SK-N-SH (cell line): ENCODE measurements around the gene TYW1B. TPM values are rescaled to one million over a fixed set of nuclear protein-coding genes. Genes with fewer than 3 reads are reported as not detected.
"Not testable (repeated sequence)": the region's sequence is repeated elsewhere in the genome, so short reads cannot be mapped to it uniquely, and the experiment has no call there.

ENCODE experiments used
- CTCF ChIA-PET: fragments of 300-600, 350-600 bp; formaldehyde crosslinking; extraction: SDS; loops from one replicate; lab custom pipeline; 2021; lab: Yijun Ruan, JAX
- POLR2A ChIA-PET: fragments of 350-600 bp; sonication (Branson Sonifier 250); formaldehyde crosslinking; extraction: SDS; loops from one replicate; lab custom pipeline; 2020; ENCODE audit warnings: antibody characterized with exemption, inconsistent platforms; lab: Yijun Ruan, JAX
- DNase-seq: peaks from one replicate; pipeline ENCODE4 v3.0.0; 2012
- H2AFZ ChIP-seq: fragments of 200-600 bp; sonication (generic); 2 replicates; pipeline ENCODE4 v1.8.1; 2016; ENCODE audit warnings: antibody characterized with exemption, mild to moderate bottlenecking, low read depth
- H3F3A ChIP-seq: fragments of 200-600 bp; sonication (generic); replicated peaks from 2 replicates; pipeline ENCODE3; 2016; ENCODE audit warnings: antibody characterized with exemption, mild to moderate bottlenecking; ENCODE audit not compliant: insufficient read depth
- H3K27ac ChIP-seq, 2 experiments: fragments of 200-500 bp in 1 of 2; fragments of 200-600 bp in 1 of 2; sonication (Bioruptor generic) in 1 of 2; sonication (generic), shearing (Covaris generic) in 1 of 2; 2 replicates each; pipeline versions ENCODE4 v1.5.1 to v1.6.1; 2014 to 2016; ENCODE audit warnings: low read depth in 2 of 2, inconsistent platforms in 1 of 2, low read length in 1 of 2, mild to moderate bottlenecking in 1 of 2, mixed read lengths in 1 of 2
- H3K27me3 ChIP-seq: fragments of 200-600 bp; sonication (generic), shearing (Covaris generic); 2 replicates; pipeline ENCODE4 v1.6.1; 2016; ENCODE audit warnings: mixed run types; ENCODE audit not compliant: insufficient read depth
- H3K36me3 ChIP-seq, 2 experiments: fragments of 200-500 bp in 1 of 2; fragments of 200-600 bp in 1 of 2; sonication (Bioruptor generic) in 1 of 2; sonication (generic) in 1 of 2; replicated peaks in 1 of 2; 2 replicates each; pipeline versions ENCODE3 to v1.5.1; 2014 to 2016; ENCODE audit warnings: low read length in 1 of 2, mild to moderate bottlenecking in 1 of 2; ENCODE audit not compliant: insufficient read depth in 2 of 2, control insufficient read depth in 1 of 2
- H3K4me1 ChIP-seq, 2 experiments: fragments of 200-500 bp in 1 of 2; fragments of 200-600 bp in 1 of 2; sonication (Bioruptor generic) in 1 of 2; sonication (generic), shearing (Covaris generic) in 1 of 2; 2 replicates each; pipeline versions ENCODE4 v1.5.1 to v1.6.1; 2014 to 2016; ENCODE audit warnings: low read depth in 1 of 2, low read length in 1 of 2, mixed run types in 1 of 2; ENCODE audit not compliant: insufficient read depth in 2 of 2, control insufficient read depth in 1 of 2
- H3K4me2 ChIP-seq: fragments of 200-600 bp; sonication (generic), shearing (Covaris generic); 2 replicates; pipeline ENCODE4 v1.6.1; 2017; ENCODE audit warnings: mixed run types
- H3K4me3 ChIP-seq, 2 experiments: fragments of 200-500 bp in 1 of 2; fragments of 200-600 bp in 1 of 2; sonication (Bioruptor generic) in 1 of 2; sonication (generic), shearing (Covaris generic) in 1 of 2; 2 replicates each; pipeline versions ENCODE4 v1.5.1 to v1.8.1; 2014 to 2016; ENCODE audit warnings: low read depth in 2 of 2, inconsistent platforms in 1 of 2, low read length in 1 of 2, mild to moderate bottlenecking in 1 of 2, mixed read lengths in 1 of 2, moderate library complexity in 1 of 2
- H3K79me2 ChIP-seq: fragments of 200-600 bp; sonication (generic); 2 replicates; pipeline ENCODE4 v1.8.1; 2017; ENCODE audit warnings: mild to moderate bottlenecking; ENCODE audit not compliant: insufficient read depth
- H3K9ac ChIP-seq: fragments of 200-600 bp; sonication (generic); 2 replicates; pipeline ENCODE4 v1.6.1; 2017; ENCODE audit warnings: mixed run types
- H3K9me2 ChIP-seq: fragments of 200-600 bp; sonication (generic); 2 replicates; pipeline ENCODE4 v1.6.1; 2017; ENCODE audit warnings: mixed run types
- H3K9me3 ChIP-seq: fragments of 200-600 bp; sonication (generic); 2 replicates; pipeline ENCODE4 v1.6.1; 2017; ENCODE audit warnings: mixed run types, mild to moderate bottlenecking, moderate library complexity
- H4K20me1 ChIP-seq: fragments of 200-600 bp; sonication (generic); 2 replicates; pipeline ENCODE4 v1.6.1; 2017; ENCODE audit warnings: mild to moderate bottlenecking, mixed run types; ENCODE audit not compliant: insufficient read depth
- EZH2phosphoT487 ChIP-seq: fragments of 200-600 bp; sonication (generic); IDR thresholded peaks from 2 replicates; pipeline ENCODE4 v1.6.1; 2017; ENCODE audit warnings: low read depth, mixed run types, mild to moderate bottlenecking, antibody characterized with exemption, moderate library complexity, borderline replicate concordance
- GABPA ChIP-seq: IDR thresholded peaks from 2 replicates; pipeline ENCODE4 v1.4.0; 2012; ENCODE audit warnings: low read depth, mild to moderate bottlenecking
- NFIC ChIP-seq: IDR thresholded peaks from 2 replicates; pipeline ENCODE4 v1.4.0; 2012; ENCODE audit warnings: borderline replicate concordance
- POLR2AphosphoS5 ChIP-seq: IDR thresholded peaks from 2 replicates; pipeline ENCODE4 v1.6.1; 2012; ENCODE audit warnings: low read depth, low read length
- WGBS: methylation state at CpG from one replicate; pipeline ENCODE4 v1.1.6; 2017; ENCODE audit warnings: low lambda C conversion rate; 5-methylcytosine and 5-hydroxymethylcytosine counted together
- polyA plus RNA-seq, 3 experiments: library from polyadenylated mRNA; depleted of rRNA; stranded (reverse); fragments of >200 nt; gene quantifications; 2 replicates each; pipeline ENCODE4 v1.2.3, GENCODE V29; 2012
- small RNA-seq, 7 experiments: library from RNA; depleted of rRNA; stranded (forward); fragments of <200 nt; gene quantifications; one replicate each; pipeline ENCODE3, GENCODE V24; 2012
- TF ChIP-seq, protein P1 (sequence below): IDR thresholded peaks from 2 replicates; pipeline ENCODE4 v1.4.0; 2012; ENCODE audit warnings: low read depth
- TF ChIP-seq, protein P2 (sequence below): IDR thresholded peaks from 2 replicates; pipeline ENCODE4 v1.4.0; 2012; ENCODE audit warnings: low read depth, borderline replicate concordance

TYW1B gene
- polyA plus RNA-seq, 1 of the 3 experiments (the other 2 are of a cell fraction): 1.4 TPM

DNA sequence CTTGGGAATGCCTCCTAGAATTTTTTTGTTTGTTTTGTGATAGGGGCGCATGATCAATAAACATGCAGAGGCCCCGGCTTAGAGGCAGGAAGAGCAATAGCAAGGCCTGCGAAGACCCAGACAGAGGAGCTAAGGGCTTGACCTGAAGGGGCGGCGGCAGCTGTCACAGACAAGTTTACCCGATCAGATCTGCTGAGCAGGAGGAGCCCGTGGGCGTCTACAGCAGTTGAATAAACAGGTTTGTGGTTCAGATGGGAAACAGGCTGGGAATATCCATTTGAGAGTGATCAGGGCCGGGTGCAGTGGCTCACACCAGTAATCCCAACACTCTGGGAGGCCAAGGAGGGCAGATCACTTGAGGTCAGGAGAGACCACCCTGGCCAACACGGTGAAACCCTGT is 289.9 kb downstream of the TYW1B start:
- H3K9me3 ChIP-seq: no peaks in the 10 kb centered on the region
- H4K20me1 ChIP-seq: no peaks in the 10 kb centered on the region
- no peaks in the 10 kb centered on the region for H3K79me2 ChIP-seq
- H3K4me3 ChIP-seq: no peak overlapping the region
- CTCF ChIA-PET: interaction anchor here (1.9 kb wide), 1 partner anchor 45 kb away, joined by 7 read pairs; no protein-coding TSS in a partner anchor
- WGBS: 78% methylated on average over 10 of the region's 10 CpGs
- H3K36me3 ChIP-seq: no peaks in the 10 kb centered on the region
- POLR2A ChIA-PET: no interaction called here
- no peaks in the 10 kb centered on the region for H3K27me3 ChIP-seq
- no peak overlapping the region for H3K9ac ChIP-seq
- no peak overlapping the region for H3K4me2 ChIP-seq
- TF ChIP-seq, protein P1, sequence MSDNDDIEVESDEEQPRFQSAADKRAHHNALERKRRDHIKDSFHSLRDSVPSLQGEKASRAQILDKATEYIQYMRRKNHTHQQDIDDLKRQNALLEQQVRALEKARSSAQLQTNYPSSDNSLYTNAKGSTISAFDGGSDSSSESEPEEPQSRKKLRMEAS: no peak
- TF ChIP-seq POLR2AphosphoS5 (no peak), NFIC (no peak), EZH2phosphoT487 (no peak), GABPA (no peak)
- TF ChIP-seq, protein P2, sequence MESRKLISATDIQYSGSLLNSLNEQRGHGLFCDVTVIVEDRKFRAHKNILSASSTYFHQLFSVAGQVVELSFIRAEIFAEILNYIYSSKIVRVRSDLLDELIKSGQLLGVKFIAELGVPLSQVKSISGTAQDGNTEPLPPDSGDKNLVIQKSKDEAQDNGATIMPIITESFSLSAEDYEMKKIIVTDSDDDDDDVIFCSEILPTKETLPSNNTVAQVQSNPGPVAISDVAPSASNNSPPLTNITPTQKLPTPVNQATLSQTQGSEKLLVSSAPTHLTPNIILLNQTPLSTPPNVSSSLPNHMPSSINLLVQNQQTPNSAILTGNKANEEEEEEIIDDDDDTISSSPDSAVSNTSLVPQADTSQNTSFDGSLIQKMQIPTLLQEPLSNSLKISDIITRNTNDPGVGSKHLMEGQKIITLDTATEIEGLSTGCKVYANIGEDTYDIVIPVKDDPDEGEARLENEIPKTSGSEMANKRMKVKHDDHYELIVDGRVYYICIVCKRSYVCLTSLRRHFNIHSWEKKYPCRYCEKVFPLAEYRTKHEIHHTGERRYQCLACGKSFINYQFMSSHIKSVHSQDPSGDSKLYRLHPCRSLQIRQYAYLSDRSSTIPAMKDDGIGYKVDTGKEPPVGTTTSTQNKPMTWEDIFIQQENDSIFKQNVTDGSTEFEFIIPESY: no peak
- peaks cover 0 to 2% of the 10 kb centered on the region in 2 experiments; a peak in 1 of 4 replicates for H3K4me1 ChIP-seq
- no peak overlapping the region for H2AFZ ChIP-seq
- no peaks in the 10 kb centered on the region for H3K9me2 ChIP-seq
- no peak overlapping the region for H3K27ac ChIP-seq
- no peaks in the 10 kb centered on the region for H3F3A ChIP-seq
- peak; percentile 10 for DNase-seq

DNA sequence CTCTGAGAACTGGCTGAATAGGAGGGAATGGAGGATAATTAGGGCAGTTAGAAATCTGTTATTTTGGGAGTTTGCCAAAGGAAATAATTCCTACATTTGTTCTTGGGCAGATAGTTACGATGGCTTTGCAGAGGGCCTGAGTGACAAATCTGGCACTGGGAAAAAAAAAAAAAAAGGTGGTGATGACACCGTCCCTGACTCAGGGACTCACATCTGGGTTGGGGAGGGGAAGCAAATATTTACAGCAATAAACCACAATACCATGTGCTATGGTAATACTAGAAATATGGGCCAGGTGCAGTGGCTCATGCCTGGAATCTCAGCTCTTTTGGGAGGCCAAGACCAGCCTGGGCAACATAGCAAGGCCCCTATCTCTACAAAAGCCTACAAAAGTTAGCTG is 292.0 kb downstream of the TYW1B start:
- POLR2A ChIA-PET: not testable (repeated sequence)

GRCh38 chr7:72531048-72531447 is 297.0 kb downstream of the TYW1B start:
- H3K9me3 ChIP-seq, H2AFZ ChIP-seq, H3K4me1 ChIP-seq, H3K27me3 ChIP-seq, H3K36me3 ChIP-seq, CTCF ChIA-PET, H3K9me2 ChIP-seq, H4K20me1 ChIP-seq, H3F3A ChIP-seq, H3K79me2 ChIP-seq, H3K9ac ChIP-seq, H3K4me3 ChIP-seq, H3K4me2 ChIP-seq, H3K27ac ChIP-seq, DNase-seq, POLR2A ChIA-PET: not testable (repeated sequence)
- WGBS: 73% methylated on average over 2 of the region's 3 CpGs

More for the DNA sequence above, 292.0 kb downstream of the TYW1B start:
- H4K20me1 ChIP-seq, H3K4me1 ChIP-seq, DNase-seq, H3K9me3 ChIP-seq, H3K27me3 ChIP-seq, H3K27ac ChIP-seq, H3K36me3 ChIP-seq, H3K4me2 ChIP-seq, H3F3A ChIP-seq, H3K79me2 ChIP-seq, H3K4me3 ChIP-seq, H3K9me2 ChIP-seq, H2AFZ ChIP-seq, CTCF ChIA-PET, H3K9ac ChIP-seq: not testable (repeated sequence)
- WGBS: 52% methylated on average over 2 of the region's 2 CpGs

Small RNA genes lying within 50 kb of the gene (small RNA-seq; reads per million reads assigned to genes)
- gene AC211469.2 (0 reads per million in 7 experiments), gene MIR4650-2 (0 reads per million in 7 experiments), gene RN7SL377P (0 reads per million in 7 experiments), gene RN7SL625P (0 reads per million in 7 experiments)

Other genes starting within 250 kb of the TYW1B start
- gene POM121, start 96.9 kb upstream of the TYW1B start, polyA plus RNA-seq (2012; rRNA removed): 8.3 and 14.0 TPM in 2 replicates
- 0.21 and 0.26 TPM in 2 replicates for gene TRIM74, start 141.3 kb upstream of the TYW1B start, polyA plus RNA-seq (2012; rRNA removed)
- gene SPDYE8, start 201.6 kb upstream of the TYW1B start, polyA plus RNA-seq (2012; rRNA removed): not detected in 2 replicates
- not detected in 2 replicates for gene SPDYE11, start 229.7 kb upstream of the TYW1B start, polyA plus RNA-seq (2012; rRNA removed)